H9 (cell line): Measurements from ENCODE around the gene CDK6. TPM values are rescaled to one million over a fixed set of nuclear protein-coding genes. Genes with fewer than 3 reads are reported as not detected.

Source experiments
- DNase-seq: peaks from one replicate; pipeline ENCODE4 v3.0.0-alpha.2; 2017
- H2AFZ ChIP-seq: one replicate; pipeline ENCODE4 v1.6.1; 2013; ENCODE audit warnings: mild to moderate bottlenecking, low read length, control low read depth, moderate library complexity
- H2AK5ac ChIP-seq: 2 replicates; pipeline ENCODE4 v1.6.1; 2013; ENCODE audit warnings: low read length, control low read depth, mixed read lengths; ENCODE audit not compliant: insufficient read length
- H2BK120ac ChIP-seq: one replicate; pipeline ENCODE4 v1.6.1; 2013; ENCODE audit warnings: low read depth, mild to moderate bottlenecking, low read length, control low read depth, inconsistent platforms; ENCODE audit not compliant: poor library complexity, severe bottlenecking
- H2BK12ac ChIP-seq: 2 replicates; pipeline ENCODE4 v1.6.1; 2013; ENCODE audit warnings: low read length, control low read depth, mixed read lengths, low read depth; ENCODE audit not compliant: insufficient read length
- H2BK15ac ChIP-seq: 2 replicates; pipeline ENCODE4 v1.6.1; 2013; ENCODE audit warnings: low read depth, low read length, control low read depth
- H2BK20ac ChIP-seq: one replicate; pipeline ENCODE4 v1.6.1; 2013; ENCODE audit warnings: low read depth, mild to moderate bottlenecking, low read length, control low read depth, inconsistent platforms; ENCODE audit not compliant: poor library complexity, severe bottlenecking
- H2BK5ac ChIP-seq: 2 replicates; pipeline ENCODE4 v1.6.1; 2013; ENCODE audit warnings: low read length, control low read depth, mixed read lengths; ENCODE audit not compliant: insufficient read length
- H3K14ac ChIP-seq: 2 replicates; pipeline ENCODE4 v1.6.1; 2013; ENCODE audit warnings: low read length, control low read depth; ENCODE audit not compliant: insufficient read depth
- H3K18ac ChIP-seq: 2 replicates; pipeline ENCODE4 v1.6.1; 2013; ENCODE audit warnings: low read depth, mild to moderate bottlenecking, mixed read lengths, low read length, control low read depth; ENCODE audit not compliant: insufficient read length
- H3K23ac ChIP-seq: 2 replicates; pipeline ENCODE4 v1.6.1; 2013; ENCODE audit warnings: low read length, control low read depth, mixed read lengths, low read depth; ENCODE audit not compliant: insufficient read length
- H3K23me2 ChIP-seq: 2 replicates; pipeline ENCODE4 v1.6.1; 2013; ENCODE audit warnings: low read depth, mild to moderate bottlenecking, mixed read lengths, low read length, control low read depth; ENCODE audit not compliant: insufficient read length, poor library complexity, severe bottlenecking
- H3K27ac ChIP-seq: 2 replicates; pipeline ENCODE4 v1.5.1; 2013; ENCODE audit warnings: low read length, control low read depth, mixed read lengths, low read depth; ENCODE audit not compliant: insufficient read length
- H3K27me3 ChIP-seq: 2 replicates; pipeline ENCODE4 v1.6.1; 2013; ENCODE audit warnings: low read length, control low read depth, inconsistent platforms; ENCODE audit not compliant: insufficient read depth
- H3K4ac ChIP-seq: 2 replicates; pipeline ENCODE4 v1.6.1; 2013; ENCODE audit warnings: low read depth, mild to moderate bottlenecking, control low read depth, inconsistent platforms, low read length, moderate library complexity
- H3K4me1 ChIP-seq: 2 replicates; pipeline ENCODE4 v1.6.1; 2013; ENCODE audit warnings: low read length, control low read depth, inconsistent platforms; ENCODE audit not compliant: insufficient read depth
- H3K4me2 ChIP-seq: 2 replicates; pipeline ENCODE4 v1.6.1; 2013; ENCODE audit warnings: low read length, control low read depth, mixed read lengths; ENCODE audit not compliant: insufficient read length, insufficient read depth
- H3K56ac ChIP-seq: 2 replicates; pipeline ENCODE4 v1.6.1; 2013; ENCODE audit warnings: low read depth, mild to moderate bottlenecking, mixed read lengths, low read length, control low read depth; ENCODE audit not compliant: insufficient read length
- H3K79me1 ChIP-seq: 2 replicates; pipeline ENCODE4 v1.6.1; 2013; ENCODE audit warnings: low read depth, mild to moderate bottlenecking, moderate library complexity, low read length, control low read depth, inconsistent platforms; ENCODE audit not compliant: insufficient read depth, poor library complexity, severe bottlenecking
- H3K79me2 ChIP-seq: 2 replicates; pipeline ENCODE4 v1.6.1; 2013; ENCODE audit warnings: low read length, control low read depth, inconsistent platforms; ENCODE audit not compliant: insufficient read depth
- H3K9ac ChIP-seq: 2 replicates; pipeline ENCODE4 v1.6.1; 2013; ENCODE audit warnings: low read length, control low read depth, mixed read lengths; ENCODE audit not compliant: insufficient read length; ENCODE audit errors: extremely low read depth
- H3K9me3 ChIP-seq: one replicate; pipeline ENCODE4 v1.6.1; 2013; ENCODE audit warnings: low read depth, low read length, inconsistent platforms; ENCODE audit not compliant: control insufficient read depth
- H3T11ph ChIP-seq: one replicate; pipeline ENCODE4 v1.6.1; 2013; ENCODE audit warnings: mild to moderate bottlenecking, low read length, control low read depth, inconsistent platforms
- H4K20me1 ChIP-seq: one replicate; pipeline ENCODE4 v1.6.1; 2013; ENCODE audit not compliant: control insufficient read depth, insufficient read length, insufficient read depth
- H4K5ac ChIP-seq: 2 replicates; pipeline ENCODE4 v1.6.1; 2013; ENCODE audit warnings: low read depth, mild to moderate bottlenecking, mixed read lengths, low read length, control low read depth; ENCODE audit not compliant: insufficient read length
- H4K8ac ChIP-seq: replicated peaks from 2 replicates; pipeline ENCODE4 v1.6.1; 2013; ENCODE audit warnings: low read length, control low read depth, mixed read lengths, low read depth; ENCODE audit not compliant: insufficient read length
- H4K91ac ChIP-seq: 2 replicates; pipeline ENCODE4 v1.6.1; 2013; ENCODE audit warnings: low read depth, mild to moderate bottlenecking, moderate library complexity, mixed read lengths, low read length, control low read depth; ENCODE audit not compliant: insufficient read length
- H3K27ac Mint-ChIP-seq, 3 experiments: 2 replicates in 2 of 3; 3 replicates in 1 of 3; pipeline ENCODE4 v1.8.0; 2020 to 2021; ENCODE audit warnings: mixed read lengths in 3 of 3, mild to moderate bottlenecking in 1 of 3, moderate library complexity in 1 of 3
- H3K27me3 Mint-ChIP-seq: 2 replicates; pipeline ENCODE4 v1.8.0; 2021; ENCODE audit warnings: low read depth, mild to moderate bottlenecking, moderate library complexity, mixed read lengths
- H3K36me3 Mint-ChIP-seq, 3 experiments: 2 replicates in 2 of 3; 3 replicates in 1 of 3; pipeline ENCODE4 v1.8.0; 2020 to 2021; ENCODE audit warnings: low read depth in 3 of 3, mixed read lengths in 3 of 3; ENCODE audit not compliant: insufficient read depth in 1 of 3
- H3K4me1 Mint-ChIP-seq, 2 experiments: 2 replicates each; pipeline ENCODE4 v1.8.0; 2020; ENCODE audit warnings: mixed read lengths in 2 of 2
- H3K4me3 Mint-ChIP-seq, 2 experiments: 2 replicates in 1 of 2; 3 replicates in 1 of 2; pipeline ENCODE4 v1.8.0; 2020 to 2021; ENCODE audit warnings: mild to moderate bottlenecking in 2 of 2, mixed read lengths in 2 of 2, moderate library complexity in 1 of 2
- H3K9me3 Mint-ChIP-seq, 2 experiments: 2 replicates in 1 of 2; 3 replicates in 1 of 2; pipeline ENCODE4 v1.8.0; 2020; ENCODE audit warnings: mild to moderate bottlenecking in 2 of 2, mixed read lengths in 2 of 2, moderate library complexity in 1 of 2
- CTCF ChIP-seq: fragments of 200-600 bp; sonication (generic); conservative IDR thresholded peaks from 3 replicates; pipeline ENCODE4 v1.8.0; 2021; ENCODE audit warnings: antibody characterized with exemption, mild to moderate bottlenecking
- WGBS: extraction: QIAGEN DNeasy Blood & Tissue Kit; methylation state at CpG from one replicate; pipeline ENCODE4 v1.1.7; 2013; ENCODE audit warnings: missing lambda C conversion rate, low lambda C conversion rate, mixed read lengths; ENCODE audit not compliant: insufficient read length; ENCODE audit errors: extremely low coverage; 5-methylcytosine and 5-hydroxymethylcytosine counted together
- total RNA-seq: library from RNA; stranded (reverse); gene quantifications from 2 replicates; pipeline ENCODE4 v1.2.1, GENCODE V29; 2021

CDK6 gene
- total RNA-seq, 1 experiment from 2014 or later = 30.0 TPM

- Histone ChIP-seq H2AFZ (no peak overlapping the region), H3K4me2 (no peak overlapping the region), H2BK5ac (no peak overlapping the region), H3K14ac (no peak overlapping the region), H4K20me1 (no peaks in the 10 kb centered on the region), H3K23me2 (no peaks in the 10 kb centered on the region), H3T11ph (no peak overlapping the region), H3K4me1 (0 out of 2 replicates have a peak, but pooled peaks cover 3% of the 10 kb centered on the region), H3K18ac (no peak overlapping the region), H2BK12ac (no peak overlapping the region), H2AK5ac (no peak overlapping the region), H3K27ac (no peak overlapping the region), H3K79me2 (no peaks in the 10 kb centered on the region), H3K79me1 (no peaks in the 10 kb centered on the region), H4K8ac (no peak overlapping the region), H4K5ac (no peak overlapping the region), H3K9ac (no peak overlapping the region), H4K91ac (no peak overlapping the region), H3K56ac (no peak overlapping the region), H2BK120ac (no peak overlapping the region), H2BK15ac (no peak overlapping the region), H3K27me3 (peaks cover 2% of the 10 kb centered on the region; the same call in 1 of the 2 replicates), H2BK20ac (no peak overlapping the region), H3K4ac (no peak overlapping the region), H3K9me3 (no peaks in the 10 kb centered on the region), H3K23ac (no peak overlapping the region)
- no peaks in the 10 kb centered on the region for H3K9me3 Mint-ChIP-seq
- peaks cover 1% of the 10 kb centered on the region; the same call in 1 of the 2 replicates for H3K27me3 Mint-ChIP-seq
- no peak for TF ChIP-seq CTCF
- peaks cover 5 to 8% of the 10 kb centered on the region in 2 experiments; a peak in 3 of 4 replicates for H3K4me1 Mint-ChIP-seq
- no peak overlapping the region for H3K4me3 Mint-ChIP-seq
- no peaks in the 10 kb centered on the region; a peak in 1 of 7 replicates for H3K36me3 Mint-ChIP-seq
- H3K27ac Mint-ChIP-seq = no peak overlapping the region; a peak in 1 of 7 replicates
- DNase-seq = no peak
- no CpG with 5 or more reads among the region's 7 CpGs for WGBS
Measured at GRCh38 chr7:92717623-92717992, 118.8 kb downstream of the CDK6 start.
